ENCODE data around the gene MSH2.
A peak's percentile ranks its signal among the peaks of the same experiment; 100 is the strongest.
"Not testable (repeated sequence)": the region's sequence is repeated elsewhere in the genome, so short reads cannot be mapped to it uniquely, and the experiment has no call there.

MSH2 gene

GRCh38 chr2:47407976-47408375 lies 5.0 kb downstream of the MSH2 start:
- DNase-seq (ENCODE audit: low spot score), result not testable (repeated sequence)

GRCh38 chr2:47414682-47415458 lies 11.9 kb downstream of the MSH2 start:
- DNase-seq (ENCODE audit: low spot score), result no peak

GRCh38 chr2:47420214-47420613 lies 17.3 kb downstream of the MSH2 start:
- no peak for DNase-seq (ENCODE audit: low spot score)

GRCh38 chr2:47420683-47421082 lies 17.7 kb downstream of the MSH2 start:
- not testable (repeated sequence) for DNase-seq (ENCODE audit: low spot score)

GRCh38 chr2:47422016-47422415 lies 19.1 kb downstream of the MSH2 start:
- DNase-seq (ENCODE audit: low spot score), result no peak

- no peak for DNase-seq (ENCODE audit: low spot score)
These were observed 19.6 kb downstream of the MSH2 start for GRCh38 chr2:47422560-47422959.

- no peak for DNase-seq (ENCODE audit: low spot score)
These were observed 23.8 kb downstream of the MSH2 start for GRCh38 chr2:47426786-47427185.

- no peak for DNase-seq (ENCODE audit: low spot score)
These were observed 26.8 kb downstream of the MSH2 start for GRCh38 chr2:47429795-47430194.

GRCh38 chr2:47433006-47433405 lies 30.1 kb downstream of the MSH2 start:
- not testable (repeated sequence) for DNase-seq (ENCODE audit: low spot score)

GRCh38 chr2:47433445-47433844 lies 30.5 kb downstream of the MSH2 start:
- DNase-seq (ENCODE audit: low spot score), result not testable (repeated sequence)

GRCh38 chr2:47437287-47437686 lies 34.3 kb downstream of the MSH2 start:
- DNase-seq (ENCODE audit: low spot score), result peak; percentile 10

- no peak for DNase-seq (ENCODE audit: low spot score)
These were observed 35.1 kb downstream of the MSH2 start for GRCh38 chr2:47438106-47438505.

- DNase-seq (ENCODE audit: low spot score), result no peak
These were observed 35.8 kb downstream of the MSH2 start for GRCh38 chr2:47438783-47439182.

- no peak for DNase-seq (ENCODE audit: low spot score)
These were observed 48.8 kb downstream of the MSH2 start for GRCh38 chr2:47451790-47452189.

- no peak for DNase-seq (ENCODE audit: low spot score)
These were observed 49.8 kb downstream of the MSH2 start for GRCh38 chr2:47452761-47453160.

- DNase-seq (ENCODE audit: low spot score), result not testable (repeated sequence)
These were observed 51.9 kb downstream of the MSH2 start for GRCh38 chr2:47454818-47455217.

GRCh38 chr2:47455411-47455810 lies 52.5 kb downstream of the MSH2 start:
- no peak for DNase-seq (ENCODE audit: low spot score)

- no peak for DNase-seq (ENCODE audit: low spot score)
These were observed 53.9 kb downstream of the MSH2 start for GRCh38 chr2:47456851-47457250.

- no peak for DNase-seq (ENCODE audit: low spot score)
These were observed 54.3 kb downstream of the MSH2 start for GRCh38 chr2:47457268-47457667.

GRCh38 chr2:47459021-47459420 lies 56.1 kb downstream of the MSH2 start:
- no peak for DNase-seq (ENCODE audit: low spot score)

GRCh38 chr2:47460766-47461165 lies 57.8 kb downstream of the MSH2 start:
- DNase-seq (ENCODE audit: low spot score), result no peak

- DNase-seq (ENCODE audit: low spot score), result no peak
These were observed 68.6 kb downstream of the MSH2 start for GRCh38 chr2:47471429-47472116.

GRCh38 chr2:47479863-47480262 lies 76.9 kb downstream of the MSH2 start:
- DNase-seq (ENCODE audit: low spot score), result no peak

GRCh38 chr2:47483191-47483590 lies 80.2 kb downstream of the MSH2 start:
- DNase-seq (ENCODE audit: low spot score), result no peak
